B cell (primary cell): ENCODE results near the gene RCSD1. TPM values are rescaled to one million over a fixed set of nuclear protein-coding genes. Genes with fewer than 3 reads are reported as not detected.
A peak's percentile ranks its signal among the peaks of the same experiment; 100 is the strongest.

Experiments used
- ATAC-seq: fragments of 200-7000 bp; cut with Tn5 transposase; one replicate; pipeline ENCODE4 v1.10.0; 2021; ENCODE audit warnings: low read depth, mild to moderate bottlenecking, moderate number of reproducible peaks, moderate library complexity
- CTCF ChIA-PET: fragments of 350-600 bp; sonication (Branson Sonifier 250); formaldehyde crosslinking; loops from one replicate; lab custom pipeline; 2021; ENCODE audit warnings: antibody characterized with exemption, inconsistent platforms; lab: Charles Lee
- POLR2A ChIA-PET: fragments of 350-600 bp; sonication (Branson Sonifier 250); formaldehyde crosslinking; loops from one replicate; lab custom pipeline; 2021; ENCODE audit warnings: antibody characterized with exemption; lab: Charles Lee
- DNase-seq: peaks from one replicate; pipeline ENCODE4 v3.0.0; 2013
- H2AFZ ChIP-seq: 2 replicates; pipeline ENCODE4 v1.6.1; 2012; ENCODE audit warnings: mild to moderate bottlenecking, low read depth, low read length; ENCODE audit not compliant: insufficient read depth, poor library complexity, severe bottlenecking
- H3K27ac ChIP-seq, 2 donors: 1 replicate in 1 of 2; 2 replicates in 1 of 2; pipeline ENCODE4 v1.5.1; 2012 to 2013; ENCODE audit warnings: low read length in 2 of 2, mild to moderate bottlenecking in 2 of 2, moderate library complexity in 1 of 2
- H3K27me3 ChIP-seq, 4 experiments: fragments of 200-600 bp in 1 of 4; sonication (generic) in 1 of 4; replicated peaks in 1 of 4; 1 replicate in 2 of 4; 2 replicates in 2 of 4; pipeline versions ENCODE4 v1.6.1 to v1.7.0; 2013 to 2016; ENCODE audit warnings: low read length in 3 of 4, mild to moderate bottlenecking in 2 of 4, mixed read lengths in 1 of 4, moderate library complexity in 1 of 4; ENCODE audit not compliant: insufficient read depth in 4 of 4, control insufficient read depth in 3 of 4; ENCODE audit errors: control extremely low read depth in 1 of 4
- H3K36me3 ChIP-seq, 2 experiments: replicated peaks in 1 of 2; 1 replicate in 1 of 2; 2 replicates in 1 of 2; pipeline versions ENCODE4 v1.6.1 to v1.7.1; 2013; ENCODE audit warnings: low read length in 1 of 2; ENCODE audit not compliant: insufficient read depth in 2 of 2, control insufficient read depth in 1 of 2; ENCODE audit errors: control extremely low read depth in 1 of 2, extremely low read depth in 1 of 2
- H3K4me1 ChIP-seq, 2 donors: fragments of 200-600 bp in 1 of 2; sonication (generic) in 1 of 2; 1 replicate in 1 of 2; 2 replicates in 1 of 2; pipeline versions ENCODE4 v1.5.1 to v1.6.1; 2013 to 2017; ENCODE audit warnings: low read length in 2 of 2; ENCODE audit not compliant: control insufficient read depth in 2 of 2, insufficient read depth in 2 of 2
- H3K4me2 ChIP-seq: replicated peaks from 2 replicates; pipeline ENCODE3; 2012; ENCODE audit warnings: mild to moderate bottlenecking, low read depth, low read length; ENCODE audit not compliant: poor library complexity, severe bottlenecking
- H3K4me3 ChIP-seq, 5 experiments: fragments of 200-600 bp in 1 of 5; sonication (generic) in 1 of 5; 1 replicate in 3 of 5; 2 replicates in 2 of 5; pipeline versions ENCODE4 v1.5.1 to v1.7.0; 2011 to 2016; ENCODE audit warnings: low read length in 4 of 5, mild to moderate bottlenecking in 4 of 5, low read depth in 2 of 5, control low read depth in 1 of 5, moderate library complexity in 1 of 5; ENCODE audit not compliant: insufficient read depth in 1 of 5; ENCODE audit errors: control extremely low read depth in 1 of 5, extremely low read depth in 1 of 5
- H3K79me2 ChIP-seq: fragments of 200-600 bp; sonication (generic); one replicate; pipeline ENCODE4 v1.6.0; 2016; ENCODE audit warnings: low read length; ENCODE audit not compliant: control insufficient read depth, insufficient read depth
- H3K9ac ChIP-seq: fragments of 200-600 bp; sonication (generic); 2 replicates; pipeline ENCODE4 v1.6.1; 2017; ENCODE audit warnings: mild to moderate bottlenecking, low read length, moderate library complexity
- H3K9me3 ChIP-seq, 3 donors: one replicate each; pipeline versions ENCODE4 v1.6.1 to v1.7.1; 2013; ENCODE audit warnings: low read length in 2 of 3; ENCODE audit not compliant: control insufficient read depth in 2 of 3, insufficient read depth in 1 of 3; ENCODE audit errors: control extremely low read depth in 1 of 3
- H4K20me1 ChIP-seq: 2 replicates; pipeline ENCODE4 v1.6.0; 2012; ENCODE audit warnings: mild to moderate bottlenecking, low read length; ENCODE audit not compliant: insufficient read depth, control insufficient read depth, poor library complexity, severe bottlenecking
- H3K27ac Mint-ChIP-seq: one replicate; pipeline ENCODE4 v1.8.0; 2021; ENCODE audit warnings: mixed read lengths
- H3K27me3 Mint-ChIP-seq: one replicate; pipeline ENCODE4 v1.8.0; 2021; ENCODE audit warnings: mixed read lengths
- H3K4me1 Mint-ChIP-seq: one replicate; pipeline ENCODE4 v1.8.0; 2021; ENCODE audit warnings: mixed read lengths
- H3K4me3 Mint-ChIP-seq: one replicate; pipeline ENCODE4 v1.8.0; 2021; ENCODE audit warnings: mixed read lengths
- H3K9me3 Mint-ChIP-seq: one replicate; pipeline ENCODE4 v1.8.0; 2022; ENCODE audit warnings: mixed read lengths; ENCODE audit not compliant: insufficient read depth
- CTCF ChIP-seq: fragments of 200-600 bp; IDR thresholded peaks from one replicate; pipeline ENCODE4 v1.8.0; 2022; ENCODE audit warnings: antibody characterized with exemption, mild to moderate bottlenecking
- EZH2 ChIP-seq: IDR thresholded peaks from 2 replicates; pipeline ENCODE4 v1.6.1; 2012; ENCODE audit warnings: borderline replicate concordance, low read depth, mild to moderate bottlenecking, moderate library complexity, low read length; ENCODE audit not compliant: insufficient read depth, poor library complexity, severe bottlenecking
- WGBS: methylation state at CpG from one replicate; pipeline ENCODE4 v1.1.5; 2013; ENCODE audit warnings: missing lambda C conversion rate; ENCODE audit not compliant: insufficient coverage; 5-methylcytosine and 5-hydroxymethylcytosine counted together
- intact Hi-C: fragments of 100-400 bp; cut with micrococcal nuclease; formaldehyde crosslinking; loops from one replicate; pipeline ENCODE4 v1.10.0; 2022
- polyA plus RNA-seq: library from polyadenylated mRNA; depleted of rRNA; stranded (reverse); fragments of >200 nt; gene quantifications from 2 replicates; pipeline ENCODE4 v1.2.3, GENCODE V29; 2012
- total RNA-seq, 2 donors: library from RNA; stranded (reverse); fragments of 120-200 nt in 1 of 2; gene quantifications; 1 replicate in 1 of 2; 2 replicates in 1 of 2; pipeline versions ENCODE4 v1.2.3 to v1.2.4, GENCODE V29; 2013 to 2022

RCSD1 gene
- total and polyA plus RNA-seq, 2 donors (not counting 1 experiment from before 2014, with no cell fraction given): 129 to 525 TPM

DNA sequence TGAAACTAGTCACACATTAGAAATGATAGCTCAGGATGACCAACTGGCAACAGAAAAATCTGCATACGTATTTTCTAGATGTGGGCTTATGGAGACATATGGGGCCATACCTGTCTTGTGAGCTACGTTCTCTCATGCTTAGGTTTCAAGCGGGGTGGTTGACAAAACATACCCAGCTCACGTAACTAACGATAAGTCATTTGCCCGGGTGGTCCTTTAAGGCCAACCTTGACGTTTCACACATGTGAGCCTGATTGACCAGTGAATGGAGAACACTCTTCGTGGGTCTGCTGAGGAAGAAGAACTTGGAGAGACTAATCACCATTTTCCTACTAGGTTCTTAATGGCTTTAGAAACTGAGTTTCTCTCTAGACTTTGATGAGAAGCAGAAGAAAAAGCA, 13.5 kb upstream of the RCSD1 start:
- no peaks in the 10 kb centered on the region for H3K36me3 ChIP-seq
- H4K20me1 ChIP-seq: no peaks in the 10 kb centered on the region
- peak overlapping the region; percentile 62 for H3K9ac ChIP-seq
- H3K79me2 ChIP-seq: peaks cover 27% of the 10 kb centered on the region
- peaks cover 86% of the 10 kb centered on the region for H3K4me1 Mint-ChIP-seq
- H3K27me3 ChIP-seq: no peaks in the 10 kb centered on the region
- CTCF ChIA-PET: interaction anchor here (1.2 to 7.3 kb wide), 7 partner anchors 9 to 98 kb away, joined by 5 to 133 read pairs (median 28); partner anchors contain the start of gene RCSD1
- H3K4me2 ChIP-seq: peak overlapping the region; percentile 85
- H3K27ac ChIP-seq: peak overlapping the region; percentile 89 to 97
- TF ChIP-seq EZH2 (no peak), CTCF (no peak)
- peaks cover 3 to 5% (median 3%) of the 10 kb centered on the region in 3 donors for H3K9me3 ChIP-seq
- no peaks in the 10 kb centered on the region for H3K9me3 Mint-ChIP-seq
- peak overlapping the region; percentile 84 for H3K4me3 Mint-ChIP-seq
- peak overlapping the region; percentile 92 for H3K27ac Mint-ChIP-seq
- H2AFZ ChIP-seq: peak overlapping the region; percentile 3
- POLR2A ChIA-PET: interaction anchor here (1.1 to 7.6 kb wide), 10 partner anchors 8 to 99 kb away, joined by 3 to 289 read pairs (median 6); partner anchors contain the start of genes CREG1 and RCSD1
- intact Hi-C loops: loop anchor here (2.0 to 5.0 kb wide), 3 partner anchors 36 to 320 kb away; partner anchors contain the start of genes DCAF6 and MPC2
- DNase-seq: no peak
- H3K4me1 ChIP-seq: peaks cover 86 to 91% of the 10 kb centered on the region in 2 donors
- no peak for ATAC-seq
- 80% methylated on average over 1 of the region's 8 CpGs for WGBS
- no peaks in the 10 kb centered on the region for H3K27me3 Mint-ChIP-seq
- H3K4me3 ChIP-seq: peak overlapping the region; percentile 42 to 81 (median 58)
